DMS79 treated with DMSO at 0.1 percent for 48 hours (cell line): ENCODE measurements around the gene ZNFX1.
"Not testable (repeated sequence)": the region's sequence is repeated elsewhere in the genome, so short reads cannot be mapped to it uniquely, and the experiment has no call there.

Experiments
- DNase-seq: peaks from one replicate; lab custom pipeline; 2025; lab: John Stamatoyannopoulos, UW

ZNFX1 gene

DNA sequence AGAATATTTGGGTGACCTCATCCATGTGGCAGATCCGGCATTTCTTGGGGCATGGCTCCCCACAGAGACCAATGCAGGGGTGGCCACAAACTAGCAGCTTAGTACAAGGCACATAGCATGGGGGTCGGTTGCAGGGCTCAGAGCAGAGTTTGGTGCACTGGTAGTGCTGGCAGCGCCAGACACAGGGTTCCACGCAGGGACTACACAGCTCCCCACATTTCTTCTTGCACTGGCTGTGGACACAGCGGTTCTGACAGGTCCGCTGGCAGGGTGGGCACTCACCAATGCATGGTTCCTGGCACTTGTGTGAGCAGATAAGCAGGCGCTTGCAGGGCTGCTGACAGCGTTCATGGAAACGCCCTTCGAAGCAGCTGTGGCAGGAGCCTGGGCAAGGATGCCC is 29.6 kb downstream of the ZNFX1 start:
- no peak for DNase-seq

DNA sequence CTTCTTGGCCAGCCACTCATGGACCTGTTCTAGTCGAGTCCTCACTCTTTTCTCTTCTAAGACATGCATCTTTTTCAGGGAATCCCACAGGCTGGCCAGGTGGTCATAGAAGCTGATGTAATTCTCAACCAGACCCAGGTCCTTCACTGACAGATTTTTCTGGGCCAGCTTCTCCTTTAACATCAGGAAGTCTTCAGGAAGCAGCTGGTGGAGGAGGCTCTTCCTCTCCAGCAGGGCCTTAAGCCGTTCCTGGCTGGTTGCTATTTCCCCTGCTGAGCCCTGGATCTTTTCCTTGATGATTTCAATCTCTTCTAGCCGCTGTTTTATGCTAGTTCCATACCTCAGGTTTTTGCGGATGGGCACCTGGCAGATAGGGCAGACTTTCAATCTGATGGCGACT is 30.1 kb downstream of the ZNFX1 start:
- DNase-seq = no peak

DNA sequence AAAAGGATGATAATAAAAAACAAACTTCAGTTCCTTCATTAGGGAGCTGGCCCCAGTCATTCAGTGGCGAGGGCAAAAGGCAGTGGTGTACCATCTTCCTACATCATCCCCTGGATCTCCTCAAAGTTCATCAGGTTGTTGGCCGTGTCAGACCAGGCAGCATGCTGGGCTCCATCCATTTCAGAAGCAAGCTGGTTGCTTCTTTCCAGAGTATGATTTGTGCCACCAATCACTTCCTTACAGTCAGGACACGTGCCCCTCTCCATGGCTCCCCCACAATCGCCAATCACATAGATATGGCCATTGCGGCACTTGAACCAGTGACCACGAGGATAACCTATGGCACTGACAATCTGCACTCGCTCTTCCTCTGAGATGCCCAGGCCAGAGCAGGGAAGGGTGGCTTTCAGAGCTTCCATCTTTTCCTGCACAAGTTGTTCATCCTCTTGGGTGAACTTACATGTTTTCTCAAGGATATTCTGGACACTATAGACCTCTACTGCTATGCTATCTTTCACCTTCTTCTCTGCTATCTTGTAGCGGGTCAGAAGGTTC is 30.6 kb downstream of the ZNFX1 start:
- DNase-seq = no peak

DNA sequence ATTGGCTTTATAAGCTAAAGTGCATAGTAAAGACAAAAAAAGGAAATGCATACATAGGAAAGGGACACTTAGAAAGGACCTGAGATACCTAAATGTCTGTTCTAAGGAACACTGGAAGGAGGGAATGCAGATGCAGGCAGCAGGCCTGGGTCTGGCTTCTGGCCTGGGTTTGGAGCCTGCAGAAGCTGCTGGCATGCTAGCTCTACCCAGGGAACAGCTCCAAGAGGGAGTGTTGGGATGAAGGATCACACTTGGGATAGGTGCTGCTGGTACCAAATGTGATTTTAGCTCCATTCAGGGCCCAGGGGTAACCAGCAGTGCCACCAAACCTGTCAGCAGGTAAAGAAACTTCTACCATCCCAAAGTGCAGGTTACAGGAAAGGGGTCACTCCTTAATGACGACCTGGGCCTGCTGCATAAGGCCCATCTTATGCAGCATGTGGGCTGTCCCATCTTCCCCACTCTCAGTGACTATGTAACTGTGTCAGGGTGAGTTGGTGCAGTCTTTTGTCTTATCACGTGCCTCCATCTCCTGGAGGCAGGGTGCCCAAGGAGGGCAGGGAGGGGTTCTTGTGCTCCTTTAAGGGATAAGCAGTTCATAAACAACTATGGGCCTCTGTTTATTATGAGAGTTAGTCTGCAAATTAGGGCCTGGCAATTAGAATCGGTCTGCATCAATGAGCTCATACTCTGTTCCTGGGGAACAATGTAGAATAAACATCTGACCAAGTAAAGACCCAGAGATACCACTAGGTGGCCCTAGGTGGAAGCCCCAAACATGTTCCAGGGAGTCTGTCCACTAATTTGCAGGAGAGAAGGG is 31.7 kb downstream of the ZNFX1 start:
- no peak for DNase-seq

DNA sequence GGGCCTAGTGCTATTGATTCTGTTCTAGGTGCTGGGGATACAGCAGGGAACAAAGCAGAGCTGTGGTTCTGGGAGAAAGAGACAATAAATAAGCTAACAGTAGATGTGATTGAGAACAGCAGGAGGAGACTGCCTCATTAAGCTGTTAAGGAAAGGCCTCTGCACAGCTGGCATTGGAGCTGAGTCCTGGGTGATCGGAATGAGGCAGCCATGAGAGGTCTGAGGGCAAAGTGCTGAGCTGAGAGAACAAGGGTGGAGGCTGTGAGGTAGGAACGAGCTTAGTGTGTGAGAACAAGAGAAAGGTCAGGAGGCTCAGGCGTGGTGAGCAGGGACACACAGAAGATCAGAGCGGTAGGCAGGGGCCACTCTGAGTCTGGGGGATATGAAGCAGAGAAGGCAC is 40.3 kb downstream of the ZNFX1 start:
- no peak for DNase-seq

DNA sequence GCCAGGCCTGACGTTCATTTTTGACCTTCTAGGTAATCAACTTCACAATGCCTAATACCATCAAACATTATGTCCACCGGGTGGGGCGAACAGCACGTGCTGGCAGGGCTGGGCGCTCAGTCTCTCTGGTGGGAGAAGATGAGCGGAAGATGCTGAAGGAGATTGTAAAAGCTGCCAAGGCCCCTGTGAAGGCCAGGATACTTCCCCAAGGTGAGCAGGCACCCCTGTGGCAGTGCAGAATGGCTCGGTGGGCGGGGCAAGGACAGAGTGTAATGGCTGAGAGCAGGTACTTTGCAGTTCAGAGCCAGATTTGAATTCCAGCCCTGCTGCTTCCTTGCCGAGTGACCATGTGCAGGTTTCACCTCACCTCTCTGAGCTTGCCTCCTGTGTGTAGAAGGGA is 41.6 kb downstream of the ZNFX1 start:
- DNase-seq = no peak

DNA sequence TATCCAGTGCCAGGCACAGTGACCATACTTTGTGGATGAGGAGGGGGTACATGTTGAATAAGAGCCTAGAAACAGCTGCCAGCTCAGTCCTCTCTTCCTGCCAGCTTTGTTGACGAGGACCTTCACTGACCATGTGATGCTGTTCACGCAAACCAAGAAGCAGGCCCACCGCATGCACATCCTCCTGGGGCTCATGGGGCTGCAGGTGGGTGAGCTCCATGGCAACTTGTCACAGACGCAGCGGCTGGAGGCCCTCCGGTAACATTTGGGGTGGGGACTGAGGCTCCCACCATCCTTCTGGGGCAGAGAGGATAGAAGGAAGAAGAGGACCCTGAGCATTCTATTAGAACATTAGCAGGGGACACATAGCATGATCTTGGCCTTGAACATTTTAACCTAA is 43.0 kb downstream of the ZNFX1 start:
- DNase-seq = no peak

DNA sequence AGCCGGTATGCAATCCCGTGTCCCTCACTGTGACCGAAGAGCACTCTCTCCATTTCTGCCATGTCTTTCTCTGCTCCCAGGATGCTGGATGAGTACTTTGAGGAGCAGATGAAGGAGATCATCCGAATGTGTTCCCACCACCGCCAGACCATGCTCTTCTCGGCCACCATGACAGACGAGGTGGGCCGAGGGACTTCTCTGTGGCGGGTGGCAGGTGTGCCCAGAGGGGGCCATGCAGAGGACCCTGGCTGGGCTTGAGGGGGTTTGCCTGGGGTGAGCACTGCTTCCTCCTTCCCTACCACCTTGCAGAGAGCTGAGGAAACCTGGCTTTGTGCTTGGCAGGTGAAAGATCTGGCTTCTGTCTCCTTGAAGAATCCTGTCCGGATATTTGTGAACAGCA is 44.6 kb downstream of the ZNFX1 start:
- no peak for DNase-seq

DNA sequence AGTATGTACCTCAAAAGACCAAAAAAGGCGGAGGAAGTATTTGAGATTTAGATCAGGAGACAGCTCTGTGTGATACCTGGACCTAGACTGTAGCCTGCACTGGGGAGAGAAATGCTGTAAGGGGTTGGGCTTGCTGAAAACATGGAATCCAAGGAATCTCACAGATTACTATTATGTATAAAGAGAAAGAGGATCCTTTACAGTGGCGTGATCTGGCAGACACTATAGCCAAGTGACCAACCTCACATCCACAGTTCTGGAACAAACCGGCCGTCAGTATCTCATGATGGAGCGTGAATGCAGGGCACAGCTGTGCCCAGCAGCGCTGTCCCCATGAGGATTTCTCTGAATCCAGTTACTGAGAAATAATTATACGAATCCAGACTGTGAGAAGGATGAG is 46.4 kb downstream of the ZNFX1 start:
- no peak for DNase-seq

DNA sequence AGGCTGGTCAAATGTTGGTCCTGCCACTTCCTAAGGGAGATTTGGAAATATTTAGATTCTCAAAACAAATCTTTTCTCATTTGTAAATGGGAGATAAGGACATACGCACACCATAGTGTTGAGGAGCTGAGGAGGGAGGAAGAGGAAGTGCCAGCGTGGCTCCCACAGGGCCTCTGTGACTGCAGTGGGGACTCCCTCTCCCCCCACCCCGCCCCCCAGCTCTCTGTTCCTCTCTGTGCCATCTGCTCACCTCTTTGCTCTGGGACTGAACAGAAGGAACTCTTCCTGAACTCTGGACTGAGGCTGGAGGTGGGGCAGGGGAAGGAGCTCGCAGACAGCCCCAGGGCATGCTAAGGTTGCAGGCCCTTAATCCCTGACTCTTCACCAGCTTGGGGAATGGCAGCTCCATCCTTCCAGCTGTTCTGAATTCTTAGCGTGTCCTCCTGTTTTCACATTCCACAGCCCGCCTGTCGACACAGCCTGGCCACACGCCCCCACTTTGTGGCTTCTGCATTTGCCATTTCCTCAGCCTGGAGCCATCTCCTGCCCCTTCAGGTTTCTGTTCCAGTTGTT is 47.2 kb downstream of the ZNFX1 start:
- DNase-seq = no peak

DNA sequence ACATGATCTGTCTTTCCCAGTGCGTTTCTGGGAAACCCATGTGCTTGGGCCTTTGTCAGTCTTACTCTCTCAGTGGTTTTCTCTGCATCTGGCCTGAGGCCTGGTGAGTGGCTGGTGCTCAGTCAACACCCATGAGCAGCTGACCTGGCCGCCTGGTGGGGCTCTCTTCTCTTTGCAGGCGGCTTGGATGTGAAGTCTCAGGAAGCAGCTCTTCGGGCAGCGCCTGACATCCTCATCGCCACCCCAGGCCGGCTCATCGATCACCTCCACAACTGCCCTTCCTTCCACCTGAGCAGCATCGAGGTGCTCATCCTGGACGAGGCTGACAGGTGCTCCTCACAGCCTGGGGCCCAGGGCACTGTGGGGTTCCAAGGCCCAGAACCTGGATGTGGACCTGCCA is 47.8 kb downstream of the ZNFX1 start:
- DNase-seq = no peak

DNA sequence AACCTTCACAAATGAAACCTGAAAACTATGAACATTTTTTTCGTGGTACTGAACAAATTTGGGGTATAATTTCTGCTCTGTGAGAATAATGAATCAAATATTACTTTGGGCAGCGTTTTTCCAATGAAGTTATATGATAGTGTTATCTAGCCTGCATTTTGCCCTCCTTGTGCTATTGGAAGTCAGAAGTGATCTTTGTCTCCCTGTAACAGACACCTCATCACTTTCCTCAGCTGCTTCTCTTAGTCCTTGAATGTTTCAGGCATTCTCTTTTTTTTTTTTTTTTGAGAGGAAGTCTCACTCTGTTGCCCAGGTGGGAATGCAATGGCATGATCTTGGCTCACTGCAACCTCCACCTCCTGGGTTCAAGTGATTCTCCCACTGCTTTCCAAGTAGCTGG is 48.5 kb downstream of the ZNFX1 start:
- DNase-seq = no peak

DNA sequence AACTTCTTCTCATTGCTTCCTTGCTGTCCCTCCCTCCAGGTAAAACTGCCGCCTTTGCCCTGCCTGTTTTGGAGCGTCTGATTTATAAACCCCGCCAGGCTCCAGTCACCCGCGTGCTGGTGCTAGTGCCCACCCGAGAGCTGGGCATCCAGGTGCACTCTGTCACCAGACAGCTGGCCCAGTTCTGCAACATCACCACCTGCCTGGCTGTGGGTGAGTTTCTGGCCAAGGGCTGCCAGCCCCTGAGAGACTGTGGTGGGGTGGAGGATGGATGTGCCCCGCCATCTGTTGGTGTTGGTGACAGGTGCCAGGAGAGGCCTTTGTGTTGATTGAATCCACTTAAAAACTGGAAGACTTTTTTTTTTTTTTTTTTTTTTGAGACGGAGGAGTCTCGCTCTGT is 49.2 kb downstream of the ZNFX1 start:
- DNase-seq = no peak

DNA sequence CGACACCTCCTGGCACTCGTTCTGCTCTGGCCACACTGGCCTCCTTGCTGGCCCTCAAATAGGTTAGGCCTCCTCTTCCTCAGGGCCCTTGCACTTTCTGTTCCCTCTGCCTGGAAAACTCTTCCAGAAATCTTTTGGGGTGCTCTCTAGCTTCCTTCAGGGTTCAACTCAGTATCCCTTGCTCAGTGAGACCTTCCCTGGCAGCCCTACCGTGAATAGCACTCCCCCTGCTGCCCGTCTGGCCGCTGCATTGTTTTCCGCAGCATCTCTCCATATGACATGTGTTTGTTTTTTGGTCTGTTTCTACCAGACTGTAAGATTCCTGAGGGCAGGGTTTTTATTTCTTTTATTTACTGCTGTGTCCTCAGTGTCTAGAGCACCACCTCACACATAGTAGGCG is 52.0 kb downstream of the ZNFX1 start:
- DNase-seq = no peak

DNA sequence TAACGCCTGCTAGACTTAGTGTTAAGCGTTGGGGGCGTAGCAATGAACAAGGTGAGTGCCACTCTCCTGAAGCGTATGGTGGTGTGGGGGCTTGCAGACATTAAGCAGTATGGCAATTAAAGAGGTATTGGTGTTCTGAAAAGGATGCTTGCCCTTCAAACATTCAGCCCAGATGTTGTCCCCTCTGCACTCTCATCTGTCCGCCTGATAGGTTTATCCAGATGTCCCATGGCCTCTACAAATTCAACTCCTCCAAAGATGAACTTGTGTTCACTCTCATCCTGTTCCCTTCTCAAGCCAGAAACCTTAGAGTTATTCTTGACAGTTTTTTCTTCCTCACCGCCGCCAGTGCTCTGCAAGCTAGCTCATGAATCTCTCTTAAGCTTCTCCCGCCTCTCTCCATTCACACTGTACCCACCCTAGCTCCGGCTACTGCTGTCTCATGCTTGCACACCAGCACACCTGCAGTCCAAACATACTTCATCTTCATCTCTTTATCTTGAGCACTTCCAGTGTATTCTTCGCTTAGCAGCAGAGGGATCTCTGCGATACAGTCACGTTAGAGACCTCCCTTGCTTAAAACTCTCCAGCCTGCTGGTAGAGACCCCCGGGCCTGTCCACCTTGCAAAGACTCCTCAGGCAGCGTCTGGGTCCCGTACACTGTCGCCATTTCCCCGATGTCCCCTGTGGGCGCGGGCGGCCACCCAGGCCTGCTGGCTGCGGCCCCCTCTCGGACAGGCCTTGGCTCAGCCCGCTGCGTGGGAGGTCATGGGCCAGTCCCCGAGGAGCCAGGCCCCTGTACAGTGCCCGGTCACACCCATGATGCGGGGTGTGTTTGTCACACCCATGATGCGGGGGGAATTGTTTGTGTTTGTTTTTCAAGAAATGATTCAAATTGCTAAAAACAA is 57.7 kb downstream of the ZNFX1 start:
- DNase-seq = no peak

DNA sequence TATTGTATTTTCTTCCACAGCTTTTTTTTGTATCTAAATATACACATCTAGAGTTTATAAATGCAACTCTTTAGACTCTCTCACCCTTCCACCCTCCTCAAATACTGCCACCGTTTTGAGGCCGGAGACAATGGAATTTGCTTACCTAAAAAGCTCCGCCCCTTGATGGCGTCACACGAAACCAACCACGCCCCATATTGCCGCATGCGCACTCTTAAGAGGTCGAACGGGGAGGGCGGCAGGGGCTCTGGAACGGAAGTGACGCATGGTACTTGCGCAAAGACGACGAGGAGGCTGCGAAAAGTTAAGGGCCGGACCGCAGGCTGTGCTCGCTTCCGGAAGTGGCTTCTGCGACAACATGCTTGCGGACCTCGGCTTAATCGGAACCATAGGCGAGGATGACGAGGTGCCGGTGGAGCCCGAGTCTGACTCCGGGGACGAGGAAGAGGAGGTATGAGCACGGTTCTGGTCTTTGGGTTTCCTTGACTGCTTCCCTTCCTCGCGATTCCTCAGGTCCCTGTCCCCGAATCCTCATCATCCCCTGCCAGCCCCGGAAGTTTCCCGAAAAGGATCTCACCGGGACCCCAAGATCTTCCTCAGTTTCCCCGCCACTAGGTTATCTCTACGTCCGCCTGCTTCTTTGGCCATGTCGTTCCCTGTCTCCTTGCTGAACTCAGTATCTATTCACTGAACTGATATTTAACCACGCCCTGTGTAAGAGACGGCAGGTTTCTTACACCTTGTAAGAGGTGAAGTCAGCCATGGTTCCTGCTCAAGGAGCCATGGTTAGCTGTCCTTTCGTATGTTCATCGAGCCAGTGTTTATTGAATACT is 58.5 kb downstream of the ZNFX1 start, which contains the start of gene DDX27:
Gene DDX27, plus strand, starts transcription at position 326 of the 833 bp plus-strand sequence. Its CDS starts 33 bp downstream, at position 359.
- DNase-seq = peak; percentile 98

DNA sequence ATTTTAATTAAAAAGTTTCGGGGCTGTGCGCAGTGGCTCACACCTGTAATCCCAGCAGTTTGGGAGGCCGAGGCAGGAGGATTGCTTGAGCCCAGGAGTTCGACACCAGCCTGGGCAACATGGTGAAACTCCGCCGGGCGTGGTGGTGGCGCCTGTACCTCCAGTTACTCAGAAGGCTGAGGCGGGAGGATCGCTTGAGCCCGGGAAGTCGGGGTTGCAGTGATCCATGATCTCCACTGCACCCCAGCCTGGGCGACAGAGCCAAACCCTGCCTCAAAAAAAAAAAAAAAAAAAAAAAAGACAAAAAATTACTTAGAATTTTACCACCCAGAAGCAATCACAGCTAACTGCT is 59.1 kb downstream of the ZNFX1 start:
- not testable (repeated sequence) for DNase-seq

DNA sequence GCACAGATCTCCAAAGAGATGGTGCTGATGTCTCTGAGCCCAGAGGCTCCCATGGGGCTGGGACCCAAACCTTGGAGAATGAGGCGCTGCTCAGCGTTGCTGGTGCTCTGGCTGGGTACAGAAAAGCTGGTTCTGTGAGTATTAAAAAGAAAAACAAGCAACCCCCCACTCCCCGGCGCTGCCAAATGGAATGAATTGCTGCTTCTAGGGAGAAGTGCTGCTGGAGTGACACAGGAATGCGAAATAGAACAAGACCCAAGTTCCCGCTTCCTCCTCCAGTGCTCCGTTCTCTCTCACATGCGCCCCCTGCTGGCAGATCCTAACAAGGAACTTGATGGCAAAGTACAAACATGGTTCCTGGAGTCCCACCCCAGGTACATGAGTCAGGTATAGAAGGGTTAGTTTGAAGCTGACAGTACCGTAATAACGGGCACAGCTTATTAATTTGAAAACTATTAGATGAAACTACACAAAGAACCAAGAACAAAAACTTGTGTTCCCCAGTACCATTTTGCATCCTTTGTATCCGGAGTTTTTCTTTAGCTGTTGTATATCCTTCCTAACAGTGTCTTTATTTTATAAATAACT is 60.8 kb downstream of the ZNFX1 start:
- peak; percentile 78 for DNase-seq

DNA sequence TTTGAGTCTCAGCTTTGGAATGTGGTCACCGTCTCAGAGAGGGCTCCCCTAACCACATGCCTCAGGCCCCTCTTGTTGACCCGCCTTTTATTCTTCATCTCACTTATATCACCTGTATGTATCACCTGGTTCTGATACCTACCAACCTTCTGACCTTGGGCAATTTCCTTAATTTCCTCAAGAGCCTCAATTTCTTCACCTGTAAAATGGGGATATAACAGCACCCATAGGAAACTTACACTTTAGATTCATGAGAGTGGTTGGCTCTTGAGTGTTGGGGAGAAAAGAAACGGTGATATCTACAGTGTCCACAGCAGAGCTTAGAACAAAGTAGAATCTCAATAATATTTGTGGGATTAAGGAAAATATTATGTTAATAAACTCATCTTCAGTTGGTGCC is 62.6 kb downstream of the ZNFX1 start:
- DNase-seq = no peak

DNA sequence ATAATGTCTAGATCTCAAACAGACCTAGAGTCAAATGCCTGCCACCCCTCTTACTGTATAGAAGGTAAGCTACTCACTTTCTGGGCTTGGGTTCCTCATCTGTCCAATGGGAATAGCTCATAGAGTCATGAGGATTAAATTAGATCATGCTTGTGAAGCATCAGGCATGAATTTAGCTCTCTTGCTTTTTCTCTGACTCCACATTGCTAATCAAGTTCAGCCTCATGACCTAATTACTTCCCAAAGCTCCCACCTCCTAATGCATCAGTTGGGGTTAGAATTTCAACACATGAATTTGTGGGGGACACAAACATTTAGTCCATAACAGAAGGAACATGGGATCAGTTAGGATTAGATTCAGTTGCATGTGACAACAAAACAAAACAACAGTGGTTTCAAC is 63.3 kb downstream of the ZNFX1 start:
- DNase-seq = no peak

DNA sequence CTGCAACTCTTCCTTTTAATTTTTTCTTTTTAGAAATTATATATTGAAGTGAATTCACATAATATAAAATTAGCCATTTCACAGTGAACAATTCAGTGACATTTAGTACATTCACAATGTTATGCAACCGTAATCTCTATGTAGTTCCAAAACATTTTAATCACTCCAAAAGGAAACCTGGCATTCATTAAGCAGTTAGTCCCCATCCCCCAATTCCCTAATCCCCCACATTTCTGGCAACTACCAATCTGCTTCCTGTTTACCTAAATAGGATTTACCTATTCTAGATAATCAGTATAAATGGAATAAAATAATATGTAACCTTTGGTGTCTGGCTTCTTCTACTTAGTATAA is 67.1 kb downstream of the ZNFX1 start:
- DNase-seq = no peak
